SHP77 (cell line): ENCODE results near the gene ANTKMT.

Experiments used
- DNase-seq, 2 experiments: peaks; one replicate each; lab custom pipeline; 2025; lab: John Stamatoyannopoulos, UW

Gene ANTKMT

DNA sequence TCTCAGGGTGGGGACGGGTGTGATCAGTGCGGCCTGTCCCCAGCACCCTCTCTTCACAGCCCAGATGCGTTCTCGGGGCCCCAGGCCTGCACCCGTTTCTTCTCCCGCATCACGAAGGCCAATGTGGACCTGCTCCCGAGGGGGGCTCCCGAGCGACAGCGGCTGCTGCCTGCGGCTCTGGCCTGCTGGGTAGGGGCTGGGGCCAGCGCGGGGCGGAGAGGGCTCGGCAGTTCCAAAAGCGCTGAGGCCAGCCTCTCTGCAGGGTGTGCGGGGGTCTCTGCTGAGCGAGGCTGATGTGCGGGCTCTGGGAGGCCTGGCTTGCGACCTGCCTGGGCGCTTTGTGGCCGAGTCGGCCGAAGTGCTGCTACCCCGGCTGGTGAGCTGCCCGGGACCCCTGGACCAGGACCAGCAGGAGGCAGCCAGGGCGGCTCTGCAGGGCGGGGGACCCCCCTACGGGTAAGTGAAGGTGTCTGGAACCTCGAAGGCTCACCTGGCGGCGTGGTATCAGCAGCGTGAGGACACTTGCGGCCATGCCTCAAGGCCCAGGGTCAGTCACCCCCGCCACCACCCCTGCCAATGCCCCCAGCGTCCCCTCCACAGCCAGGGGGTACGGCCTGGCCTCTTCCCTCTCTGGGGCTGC is 44.0 kb downstream of the ANTKMT start:
- no peak for DNase-seq

DNA sequence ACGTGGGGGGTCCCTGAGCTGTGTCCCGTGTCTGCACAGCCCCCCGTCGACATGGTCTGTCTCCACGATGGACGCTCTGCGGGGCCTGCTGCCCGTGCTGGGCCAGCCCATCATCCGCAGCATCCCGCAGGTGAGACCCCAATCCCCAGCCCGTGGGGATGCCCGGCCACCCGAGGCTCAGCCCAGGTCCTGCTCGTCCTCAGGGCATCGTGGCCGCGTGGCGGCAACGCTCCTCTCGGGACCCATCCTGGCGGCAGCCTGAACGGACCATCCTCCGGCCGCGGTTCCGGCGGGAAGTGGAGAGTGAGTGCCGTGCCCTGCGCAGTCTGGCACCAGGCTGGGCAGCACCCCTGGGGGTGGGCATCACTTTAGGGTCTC is 44.5 kb downstream of the ANTKMT start:
- no peak for DNase-seq

DNA sequence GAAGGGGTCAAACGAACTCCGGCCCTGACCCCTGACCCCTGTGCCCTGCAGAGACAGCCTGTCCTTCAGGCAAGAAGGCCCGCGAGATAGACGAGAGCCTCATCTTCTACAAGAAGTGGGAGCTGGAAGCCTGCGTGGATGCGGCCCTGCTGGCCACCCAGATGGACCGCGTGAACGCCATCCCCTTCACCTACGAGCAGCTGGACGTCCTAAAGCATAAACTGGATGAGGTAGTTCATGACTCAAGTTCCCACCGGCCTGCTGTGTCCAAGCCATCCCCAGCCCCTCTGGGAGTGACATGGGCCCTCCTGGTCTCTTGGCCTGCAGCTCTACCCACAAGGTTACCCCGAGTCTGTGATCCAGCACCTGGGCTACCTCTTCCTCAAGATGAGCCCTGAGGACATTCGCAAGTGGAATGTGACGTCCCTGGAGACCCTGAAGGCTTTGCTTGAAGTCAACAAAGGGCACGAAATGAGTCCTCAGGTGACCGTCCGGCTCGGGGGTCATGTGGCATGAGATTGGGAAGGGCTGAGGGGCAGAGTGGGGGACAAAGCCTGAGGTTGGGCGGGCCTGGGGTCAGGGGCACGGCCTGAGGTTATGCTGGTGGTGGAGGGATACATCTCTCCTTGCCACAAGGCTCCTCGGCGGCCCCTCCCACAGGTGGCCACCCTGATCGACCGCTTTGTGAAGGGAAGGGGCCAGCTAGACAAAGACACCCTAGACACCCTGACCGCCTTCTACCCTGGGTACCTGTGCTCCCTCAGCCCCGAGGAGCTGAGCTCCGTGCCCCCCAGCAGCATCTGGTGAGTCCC is 45.3 kb downstream of the ANTKMT start:
- DNase-seq, result no peak

DNA sequence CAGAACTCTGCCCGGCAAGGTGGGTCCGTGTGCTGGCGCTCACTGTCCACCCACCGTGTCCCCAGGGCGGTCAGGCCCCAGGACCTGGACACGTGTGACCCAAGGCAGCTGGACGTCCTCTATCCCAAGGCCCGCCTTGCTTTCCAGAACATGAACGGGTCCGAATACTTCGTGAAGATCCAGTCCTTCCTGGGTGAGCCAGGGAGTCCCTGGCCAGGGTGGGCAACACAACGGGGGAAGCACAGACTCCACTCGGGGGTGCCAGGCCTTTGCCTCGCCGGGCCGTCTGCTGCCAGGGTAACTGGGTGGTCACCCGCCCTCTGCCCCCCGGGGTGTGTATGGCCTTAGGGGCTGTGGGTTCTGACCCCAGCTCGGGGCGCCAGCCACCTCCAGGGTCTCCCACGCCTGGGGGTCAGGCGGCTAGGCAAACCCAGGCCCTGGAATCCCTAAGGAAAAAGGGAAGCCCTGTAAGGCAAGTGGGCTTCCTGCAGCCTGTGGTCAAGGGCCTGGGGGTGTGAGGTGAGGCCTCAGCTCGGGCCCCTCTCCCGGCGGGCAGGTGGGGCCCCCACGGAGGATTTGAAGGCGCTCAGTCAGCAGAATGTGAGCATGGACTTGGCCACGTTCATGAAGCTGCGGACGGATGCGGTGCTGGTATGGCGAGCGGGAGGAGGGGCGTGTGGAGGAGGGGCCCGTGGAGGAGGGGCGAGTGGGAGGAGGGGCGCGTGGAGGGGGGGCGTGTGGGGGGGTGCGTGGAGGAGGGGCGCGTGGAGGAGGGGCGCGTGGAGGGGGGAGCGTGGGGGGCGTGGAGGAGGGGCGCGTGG is 46.1 kb downstream of the ANTKMT start:
- DNase-seq, result no peak

DNA sequence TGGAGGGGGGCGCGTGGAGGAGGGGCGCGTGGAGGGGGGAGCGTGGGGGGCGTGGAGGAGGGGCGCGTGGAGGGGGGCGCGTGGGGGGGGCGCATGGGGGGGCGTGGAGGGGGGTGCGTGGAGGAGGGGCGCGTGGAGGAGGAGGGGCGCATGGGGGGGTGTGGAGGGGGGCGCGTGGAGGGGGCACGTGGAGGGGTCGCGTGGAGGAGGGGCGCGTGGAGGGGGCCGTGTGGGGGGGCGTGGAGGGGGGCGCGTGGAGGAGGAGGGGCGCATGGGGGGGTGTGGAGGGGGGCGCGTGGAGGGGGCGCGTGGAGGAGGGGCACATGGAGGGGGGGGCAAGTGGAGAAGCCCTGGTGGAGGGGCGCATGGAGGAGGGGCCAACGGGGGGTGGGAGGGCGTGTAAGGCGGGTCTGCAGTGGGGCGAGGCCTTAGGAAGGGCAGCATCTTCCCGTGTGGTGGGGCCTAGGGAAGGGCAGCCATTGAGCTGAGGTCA is 46.8 kb downstream of the ANTKMT start:
- DNase-seq, result no peak

DNA sequence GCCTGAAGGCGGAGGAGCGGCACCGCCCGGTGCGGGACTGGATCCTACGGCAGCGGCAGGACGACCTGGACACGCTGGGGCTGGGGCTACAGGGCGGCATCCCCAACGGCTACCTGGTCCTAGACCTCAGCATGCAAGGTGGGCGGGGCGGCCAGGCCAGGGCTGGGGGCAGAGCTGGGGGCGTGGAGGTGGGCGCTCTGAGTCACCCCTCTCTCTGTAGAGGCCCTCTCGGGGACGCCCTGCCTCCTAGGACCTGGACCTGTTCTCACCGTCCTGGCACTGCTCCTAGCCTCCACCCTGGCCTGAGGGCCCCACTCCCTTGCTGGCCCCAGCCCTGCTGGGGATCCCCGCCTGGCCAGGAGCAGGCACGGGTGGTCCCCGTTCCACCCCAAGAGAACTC is 47.5 kb downstream of the ANTKMT start:
- no peak for DNase-seq

DNA sequence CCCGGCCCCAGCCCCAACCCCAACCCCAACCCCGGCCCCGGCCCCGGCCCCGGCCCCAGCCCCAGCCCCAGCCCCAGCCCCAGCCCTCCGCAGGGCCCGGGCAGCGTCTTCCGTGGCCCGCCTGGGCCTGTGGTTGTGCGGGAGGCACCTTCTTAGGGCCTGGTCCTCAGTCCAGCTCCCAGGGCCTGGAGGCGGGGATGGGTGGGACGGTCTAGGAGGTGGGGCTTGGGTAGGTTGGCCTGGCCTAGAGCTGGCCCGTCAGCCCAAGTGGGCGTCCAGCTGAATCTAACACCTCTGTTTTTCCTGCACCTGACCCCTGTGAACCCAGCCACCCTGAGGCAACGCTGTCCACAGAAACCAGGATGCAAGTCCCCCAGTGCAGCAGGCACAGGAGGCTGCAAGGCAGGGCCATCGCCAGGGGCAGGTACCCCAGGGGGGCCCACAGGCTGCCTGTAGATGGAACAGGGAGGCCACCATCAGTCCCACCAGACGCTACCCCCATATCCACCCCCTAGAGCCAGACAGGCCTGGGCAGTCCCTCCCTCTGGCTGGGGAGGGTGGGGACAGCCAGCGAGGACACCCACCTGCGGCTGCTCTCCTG is 48.3 kb downstream of the ANTKMT start:
- no peak for DNase-seq

DNA sequence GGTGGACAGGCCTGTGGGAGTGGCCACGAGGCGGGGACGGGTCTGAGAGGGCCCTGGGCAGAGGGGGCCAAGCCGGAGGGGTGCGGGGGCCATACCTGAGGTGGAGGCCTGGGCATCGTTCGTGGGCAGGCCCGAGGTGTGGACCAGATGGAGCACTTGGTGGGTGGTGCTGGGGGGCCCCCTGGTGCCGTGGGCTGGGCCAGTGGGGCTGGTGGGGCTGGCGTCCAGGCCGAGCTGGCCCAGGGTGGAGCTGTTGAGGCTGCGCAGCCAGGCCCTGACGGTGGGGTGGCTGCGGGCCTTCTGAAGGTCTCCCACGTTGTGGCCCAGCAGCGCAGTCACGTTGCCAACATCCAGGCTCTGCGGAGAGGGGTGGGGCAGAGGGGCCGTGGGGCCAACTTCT is 49.0 kb downstream of the ANTKMT start:
- no peak for DNase-seq

DNA sequence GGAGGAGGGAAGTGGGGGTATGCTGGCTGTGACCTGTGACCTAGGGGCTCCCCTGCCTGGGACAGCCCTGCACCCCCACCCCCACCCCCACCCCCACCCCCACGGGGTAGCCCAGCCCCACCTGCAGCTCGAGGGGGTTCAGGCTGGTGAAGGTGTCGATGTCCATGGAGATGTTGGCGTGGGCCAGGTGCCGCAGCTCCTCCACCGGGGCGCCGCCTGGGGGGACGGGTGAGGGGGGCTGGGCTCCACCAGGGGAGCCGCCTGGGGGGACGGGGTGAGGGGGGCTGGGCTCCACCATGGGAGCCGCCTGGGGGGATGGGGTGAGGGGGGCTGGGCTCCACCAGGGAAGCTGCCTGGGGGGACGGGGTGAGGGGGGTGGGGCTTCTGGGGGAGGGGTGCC is 49.5 kb downstream of the ANTKMT start:
- no peak for DNase-seq
